ENCODE data around the gene PFDN4.

DNA sequence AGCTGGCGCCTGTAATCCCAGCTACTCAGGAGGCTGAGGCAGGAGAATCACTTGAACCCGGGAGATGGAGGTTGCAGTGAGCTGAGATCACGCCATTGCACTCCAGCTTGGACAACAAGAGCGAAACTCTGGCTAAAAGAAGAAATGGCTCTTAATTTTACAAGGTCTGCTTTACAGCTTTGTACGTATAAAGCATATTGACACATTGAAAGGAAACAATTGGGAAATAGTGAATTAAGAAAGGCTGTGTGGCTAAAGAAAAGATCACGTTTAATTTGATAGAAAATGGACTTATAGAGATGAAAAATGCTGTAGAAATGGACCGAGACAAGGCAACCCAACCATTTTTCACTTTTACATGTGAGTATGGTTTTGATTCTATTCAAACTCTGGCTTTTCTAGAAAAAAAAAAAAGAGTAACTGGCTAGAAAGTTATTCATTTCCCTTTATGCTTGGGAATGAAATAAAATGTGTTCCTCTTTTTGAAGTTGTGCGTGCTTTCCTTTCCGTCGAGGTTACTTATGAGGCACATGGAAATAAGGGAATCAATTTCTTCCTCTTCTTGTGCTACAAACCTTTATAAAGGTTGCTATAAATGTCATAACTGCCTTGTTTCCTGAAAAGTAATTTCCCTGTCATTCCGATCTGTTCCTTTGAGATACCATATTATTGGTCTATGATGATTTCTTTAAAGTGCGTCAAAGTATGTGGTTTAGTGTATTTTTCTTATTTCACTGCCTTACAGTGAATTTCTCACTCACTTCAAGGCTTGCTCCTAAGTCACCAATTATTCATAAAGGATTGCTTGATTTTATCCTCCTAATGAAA is 29.4 kb downstream of the PFDN4 start:
- TF ChIP-seq, protein P1, sequence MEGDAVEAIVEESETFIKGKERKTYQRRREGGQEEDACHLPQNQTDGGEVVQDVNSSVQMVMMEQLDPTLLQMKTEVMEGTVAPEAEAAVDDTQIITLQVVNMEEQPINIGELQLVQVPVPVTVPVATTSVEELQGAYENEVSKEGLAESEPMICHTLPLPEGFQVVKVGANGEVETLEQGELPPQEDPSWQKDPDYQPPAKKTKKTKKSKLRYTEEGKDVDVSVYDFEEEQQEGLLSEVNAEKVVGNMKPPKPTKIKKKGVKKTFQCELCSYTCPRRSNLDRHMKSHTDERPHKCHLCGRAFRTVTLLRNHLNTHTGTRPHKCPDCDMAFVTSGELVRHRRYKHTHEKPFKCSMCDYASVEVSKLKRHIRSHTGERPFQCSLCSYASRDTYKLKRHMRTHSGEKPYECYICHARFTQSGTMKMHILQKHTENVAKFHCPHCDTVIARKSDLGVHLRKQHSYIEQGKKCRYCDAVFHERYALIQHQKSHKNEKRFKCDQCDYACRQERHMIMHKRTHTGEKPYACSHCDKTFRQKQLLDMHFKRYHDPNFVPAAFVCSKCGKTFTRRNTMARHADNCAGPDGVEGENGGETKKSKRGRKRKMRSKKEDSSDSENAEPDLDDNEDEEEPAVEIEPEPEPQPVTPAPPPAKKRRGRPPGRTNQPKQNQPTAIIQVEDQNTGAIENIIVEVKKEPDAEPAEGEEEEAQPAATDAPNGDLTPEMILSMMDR (IDR thresholded peaks at IDR 0.05) = no peak
- TF ChIP-seq POLR2A (IDR thresholded peaks at IDR 0.05) = no peak
